Sciatic nerve (tissue), 2 donors: ENCODE results near the gene SCRN2. TPM values are rescaled to one million over a fixed set of nuclear protein-coding genes. Genes with fewer than 3 reads are reported as not detected.
A peak's percentile ranks its signal among the peaks of the same experiment; 100 is the strongest.

ENCODE experiments used
- ATAC-seq: fragments of 200-7000 bp; cut with Tn5 transposase; one replicate; pipeline ENCODE4 v1.9.1; 2020; ENCODE audit warnings: mild to moderate bottlenecking, moderate library complexity
- DNase-seq: peaks from one replicate; pipeline ENCODE4 v3.0.0-alpha.2; 2020; ENCODE audit warnings: low spot score
- intact Hi-C: fragments of 100-400 bp; cut with DNase I; formaldehyde crosslinking; loops from one replicate; pipeline ENCODE4 v1.14.2; 2022
- total RNA-seq: library from RNA; stranded (reverse); fragmentation: NEBNext Ultra II Directional; extraction: Animal tissue kit (Norgen Biotek cat#: 25700); gene quantifications from one replicate; pipeline ENCODE4 v1.2.1, GENCODE V29; 2021
- donor health status: DM: no; HTN: no; CAD: no.
- donor health status: DM: no; HTN: no; CAD: no.

Gene SCRN2
- total RNA-seq, 1 donor from 2014 or later, result 39.4 TPM

GRCh38 chr17:47812146-47812920 lies 28.7 kb downstream of the SCRN2 start:
- intact Hi-C loops, result no loop called here
- DNase-seq, result peak; percentile 50
- no peak for ATAC-seq

- intact Hi-C loops, result no loop called here
- DNase-seq (no peak), ATAC-seq (no peak)
Measured at GRCh38 chr17:47811709-47812108, 29.4 kb downstream of the SCRN2 start.

GRCh38 chr17:47810901-47811635 lies 30.0 kb downstream of the SCRN2 start:
- ATAC-seq, result no peak
- intact Hi-C loops, result no loop called here
- peak; percentile 55 for DNase-seq

GRCh38 chr17:47810200-47810821 lies 30.8 kb downstream of the SCRN2 start:
- DNase-seq (peak; percentile 58), ATAC-seq (peak; percentile 25)
- intact Hi-C loops, result no loop called here

- DNase-seq, result peak; percentile 52
- intact Hi-C loops, result no loop called here
- no peak for ATAC-seq
Measured at GRCh38 chr17:47808830-47809480, 32.1 kb downstream of the SCRN2 start.

GRCh38 chr17:47808036-47808829 lies 32.8 kb downstream of the SCRN2 start:
- intact Hi-C loops, result no loop called here
- ATAC-seq (no peak), DNase-seq (peak; percentile 43)

- DNase-seq (peak; percentile 43), ATAC-seq (no peak)
- intact Hi-C loops, result no loop called here
Measured at GRCh38 chr17:47807421-47807820, 33.7 kb downstream of the SCRN2 start.

- ATAC-seq (no peak), DNase-seq (peak; percentile 27)
- intact Hi-C loops, result no loop called here
Measured at GRCh38 chr17:47806913-47807255, 34.2 kb downstream of the SCRN2 start.

GRCh38 chr17:47806026-47806912 lies 34.8 kb downstream of the SCRN2 start:
- intact Hi-C loops, result no loop called here
- no peak for ATAC-seq
- DNase-seq, result peak; percentile 32

GRCh38 chr17:47804461-47804860 lies 36.6 kb downstream of the SCRN2 start:
- ATAC-seq (no peak), DNase-seq (peak; percentile 42)
- intact Hi-C loops, result no loop called here

- ATAC-seq, result no peak
- intact Hi-C loops, result no loop called here
- peak; percentile 32 for DNase-seq
Measured at GRCh38 chr17:47803751-47804150, 37.3 kb downstream of the SCRN2 start.

- intact Hi-C loops, result no loop called here
- DNase-seq, result peak; percentile 42
Measured at GRCh38 chr17:47803201-47803600, 37.9 kb downstream of the SCRN2 start.

GRCh38 chr17:47802341-47803022 lies 38.6 kb downstream of the SCRN2 start:
- ATAC-seq (peak; percentile 60), DNase-seq (peak; percentile 56)
- intact Hi-C loops, result no loop called here

More at GRCh38 chr17:47803201-47803600, 37.9 kb downstream of the SCRN2 start:
- ATAC-seq, result no peak

GRCh38 chr17:47801906-47802305 lies 39.2 kb downstream of the SCRN2 start:
- DNase-seq (no peak), ATAC-seq (no peak)
- intact Hi-C loops, result no loop called here

GRCh38 chr17:47801176-47801765 lies 39.8 kb downstream of the SCRN2 start:
- intact Hi-C loops, result no loop called here
- no peak for ATAC-seq
- peak; percentile 23 for DNase-seq

- ATAC-seq (no peak), DNase-seq (peak; percentile 52)
- intact Hi-C loops, result no loop called here
Measured at GRCh38 chr17:47800686-47801085, 40.4 kb downstream of the SCRN2 start.

GRCh38 chr17:47797797-47798196 lies 43.3 kb downstream of the SCRN2 start:
- ATAC-seq, result no peak
- no peak for DNase-seq
- intact Hi-C loops, result no loop called here
